NCI-H1092 (cell line): Measurements from ENCODE around the gene POT1.
A peak's percentile ranks its signal among the peaks of the same experiment; 100 is the strongest.
"Not testable (repeated sequence)": the region's sequence is repeated elsewhere in the genome, so short reads cannot be mapped to it uniquely, and the experiment has no call there.

Experiments used
- DNase-seq: peaks from one replicate; lab custom pipeline; 2025; lab: John Stamatoyannopoulos, UW

POT1 gene

GRCh38 chr7:124929467-124930172, at the start of gene POT1:
TSS of gene POT1 (minus strand) at chr7:124929825. CDS start at chr7:124897173, 32,652 bp downstream.
- DNase-seq, result peak; percentile 100

DNA sequence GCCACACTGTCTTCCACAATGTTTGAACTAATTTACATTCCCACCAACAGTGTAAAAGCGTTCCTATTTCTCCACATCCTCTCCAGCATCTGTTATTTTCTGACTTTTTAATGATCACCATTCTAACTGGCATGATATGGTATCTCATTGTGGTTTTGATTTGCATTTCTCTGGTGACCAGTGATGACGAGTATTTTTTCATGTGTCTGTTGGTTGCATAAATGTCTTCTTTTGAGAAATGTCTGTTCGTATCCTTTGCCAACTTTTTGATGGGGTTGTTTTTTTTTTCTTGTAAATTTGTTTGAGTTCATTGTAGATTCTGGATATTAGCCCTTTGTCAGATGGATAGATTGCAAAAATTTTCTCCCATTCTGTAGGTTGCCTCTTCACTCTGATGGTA, 45.5 kb upstream of the POT1 start:
- DNase-seq, result not testable (repeated sequence)

GRCh38 chr7:124965553-124965952, 35.9 kb upstream of the POT1 start:
- DNase-seq, result no peak

GRCh38 chr7:124959676-124960075, 30.1 kb upstream of the POT1 start:
- DNase-seq, result no peak

- DNase-seq, result not testable (repeated sequence)
Measured at GRCh38 chr7:124957952-124958351, 28.3 kb upstream of the POT1 start.

GRCh38 chr7:124956160-124956559, 26.5 kb upstream of the POT1 start:
- DNase-seq, result no peak

GRCh38 chr7:124954790-124955189, 25.2 kb upstream of the POT1 start:
- no peak for DNase-seq

GRCh38 chr7:124945680-124946079, 16.1 kb upstream of the POT1 start:
- DNase-seq, result no peak

DNA sequence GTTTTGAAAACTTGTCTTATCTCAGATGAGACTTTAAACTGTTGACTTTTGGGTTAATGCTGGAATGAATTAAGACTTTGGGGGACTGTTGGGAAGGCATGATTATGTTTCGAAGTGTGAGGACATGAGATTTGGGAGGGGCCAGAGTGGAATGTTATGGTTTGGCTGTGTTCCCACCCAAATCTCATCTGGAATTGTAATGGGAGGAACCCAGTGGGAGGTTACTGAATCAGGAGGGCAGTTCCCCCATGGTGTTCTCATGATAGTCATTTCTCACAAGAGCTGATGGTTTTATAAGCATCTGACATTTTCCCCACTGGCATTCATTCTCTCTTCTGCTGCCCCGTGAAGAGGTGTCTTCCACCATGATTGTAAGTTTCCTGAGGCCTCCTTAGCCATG, 13.8 kb upstream of the POT1 start:
- DNase-seq, result no peak

DNA sequence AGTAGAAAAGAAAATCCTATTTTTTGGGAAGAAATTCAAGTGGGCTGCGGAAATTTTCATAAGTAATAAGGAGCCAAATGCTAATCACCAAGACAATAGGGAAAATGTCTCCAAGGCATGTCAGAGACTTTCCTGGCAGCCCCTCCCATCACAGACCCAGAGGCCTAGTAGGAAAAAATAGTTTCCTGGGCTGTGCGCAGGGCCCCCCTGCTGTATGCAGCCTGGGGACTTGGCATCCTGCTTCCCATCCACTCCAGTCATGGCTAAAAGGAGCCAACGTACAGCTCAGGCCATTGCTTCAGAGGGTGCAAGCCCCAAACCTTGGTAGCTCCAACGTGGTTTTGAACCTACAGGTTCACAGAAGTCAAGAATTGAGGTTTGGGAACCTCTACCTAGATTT, 12.8 kb upstream of the POT1 start:
- no peak for DNase-seq

GRCh38 chr7:124940306-124940705, 10.7 kb upstream of the POT1 start:
- DNase-seq, result no peak

DNA sequence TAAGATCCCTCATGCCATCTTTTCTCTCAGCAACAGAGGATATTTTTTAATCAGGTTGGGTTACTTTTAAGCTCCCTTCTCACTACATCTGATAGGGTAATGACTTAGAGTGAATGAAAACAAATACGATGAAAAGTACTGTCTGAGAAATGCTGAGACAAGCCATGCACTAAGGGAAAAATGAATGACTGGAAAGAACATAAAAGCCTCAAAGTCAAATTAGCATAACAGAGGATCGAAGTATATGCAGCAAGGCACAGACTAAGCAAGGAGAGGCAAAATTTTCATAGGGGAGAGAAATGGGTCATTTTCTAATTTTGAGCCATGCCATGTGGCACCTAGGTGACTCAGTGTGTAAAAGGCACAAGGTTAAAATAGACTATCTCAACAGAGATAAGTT, 8.5 kb upstream of the POT1 start:
- DNase-seq, result no peak

DNA sequence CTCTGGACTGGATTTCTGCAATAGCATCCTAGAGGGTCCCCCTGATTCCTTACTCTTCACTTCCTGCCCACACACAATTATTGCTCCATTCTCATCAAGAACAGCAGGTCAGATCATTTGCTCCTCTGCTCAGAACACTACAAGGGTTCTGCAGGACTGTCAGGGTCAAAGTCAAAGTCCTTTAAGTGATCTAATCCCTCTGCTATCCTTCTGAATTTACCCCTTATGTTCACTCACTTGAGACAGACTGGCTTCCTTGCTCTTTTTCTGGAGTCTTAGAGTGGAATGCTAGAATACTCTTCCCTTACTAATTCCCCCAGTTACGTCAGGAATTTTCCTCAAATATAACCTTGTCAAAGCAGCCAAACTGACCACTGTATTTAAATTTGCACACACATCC, 7.5 kb upstream of the POT1 start:
- DNase-seq, result no peak

- no peak for DNase-seq
Measured at GRCh38 chr7:124934841-124935240, 5.2 kb upstream of the POT1 start.

- DNase-seq, result no peak
Measured at GRCh38 chr7:124930655-124931597, 1.3 kb upstream of the POT1 start.

GRCh38 chr7:124930173-124930623, 573 bp upstream of the POT1 start:
- DNase-seq, result no peak

DNA sequence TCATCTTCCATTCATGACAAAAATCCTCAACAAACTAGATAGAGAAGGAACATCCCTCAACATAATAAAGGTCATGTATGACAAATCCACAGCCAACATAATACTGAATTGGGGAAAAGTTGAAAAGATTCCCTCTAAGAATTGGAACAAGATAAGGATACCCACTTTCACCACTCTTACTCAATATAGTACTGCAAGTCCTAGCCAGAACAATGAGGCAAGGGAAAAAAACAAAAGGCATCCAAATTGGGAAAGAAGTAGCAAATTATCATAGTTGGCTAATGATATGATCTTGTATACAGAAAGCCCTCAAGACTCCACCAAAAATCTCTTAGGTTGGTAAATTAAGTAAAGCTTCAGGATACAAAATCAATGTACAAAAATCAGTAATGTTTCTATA, 4.7 kb downstream of the POT1 start:
- no peak for DNase-seq

DNA sequence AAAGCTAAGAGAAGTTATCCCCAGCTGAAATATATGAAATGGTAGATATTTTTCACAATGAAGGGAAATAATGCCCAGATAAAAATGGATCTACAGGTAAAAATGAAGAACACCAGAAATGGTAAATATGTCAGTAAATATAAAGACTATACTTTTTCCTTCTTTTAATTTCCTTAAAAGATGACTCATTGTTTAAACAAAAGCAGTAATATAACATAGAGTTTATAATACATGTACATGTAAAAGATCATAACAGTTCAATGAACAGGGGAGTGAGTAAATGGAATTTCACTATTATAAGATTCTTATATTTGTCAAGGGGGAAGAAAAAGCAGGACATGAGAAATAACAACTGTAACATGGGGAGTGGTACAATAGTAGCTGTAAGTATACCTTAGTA, 7.4 kb downstream of the POT1 start:
- DNase-seq, result no peak

- DNase-seq, result no peak
Measured at GRCh38 chr7:124919841-124920240, 9.8 kb downstream of the POT1 start.

- DNase-seq, result no peak
Measured at GRCh38 chr7:124918662-124919061, 11.0 kb downstream of the POT1 start.

GRCh38 chr7:124915242-124915641, 14.4 kb downstream of the POT1 start:
- no peak for DNase-seq

DNA sequence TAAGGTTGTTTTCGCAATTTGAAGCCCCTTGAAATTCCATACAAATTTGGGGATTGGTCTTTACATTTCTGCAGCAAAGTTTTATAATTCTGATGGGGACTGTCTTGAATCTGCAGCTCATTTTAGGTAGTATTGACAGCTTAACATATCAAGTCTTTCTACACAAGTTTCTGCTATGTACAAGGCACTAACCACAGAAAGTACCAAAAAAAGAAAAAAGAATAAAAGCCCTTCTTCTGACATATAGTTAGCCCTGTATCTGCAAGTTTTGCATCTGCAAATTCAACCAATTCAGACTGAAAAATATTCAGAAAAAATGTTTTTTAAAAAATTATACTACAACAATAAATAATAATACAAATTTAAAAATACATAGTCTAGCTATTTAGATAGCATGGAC, 15.3 kb downstream of the POT1 start:
- no peak for DNase-seq

GRCh38 chr7:124912972-124913371, 16.7 kb downstream of the POT1 start:
- no peak for DNase-seq
